GM19397 (cell line): Measurements from ENCODE around the gene OSBPL1A.

Experiments
- ATAC-seq: cut with Tn5 transposase; IDR thresholded peaks from one replicate; pipeline ENCODE4 v1.9.1; 2021; ENCODE audit warnings: mild to moderate bottlenecking, moderate library complexity; ENCODE audit not compliant: unreplicated experiment

The OSBPL1A gene

DNA sequence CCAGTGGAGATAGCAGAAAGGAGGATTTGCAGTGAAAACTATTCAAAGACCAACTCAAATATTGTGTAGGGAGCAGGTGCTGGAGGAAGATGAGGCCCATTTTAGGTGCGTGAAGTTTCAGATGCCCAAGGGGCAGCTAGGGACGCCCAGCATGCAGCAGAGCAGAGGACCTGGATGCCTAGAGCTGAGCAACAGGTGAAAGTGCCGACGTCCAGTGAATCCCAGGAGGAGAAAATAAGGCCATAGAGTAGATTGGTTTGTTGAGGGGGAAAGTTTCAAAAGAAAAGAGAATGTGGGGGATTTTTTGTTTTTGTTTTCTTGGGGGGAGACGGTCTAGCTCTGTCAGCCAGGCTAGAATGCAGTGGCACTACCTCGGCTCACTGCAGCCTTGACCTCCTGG, 53.1 kb downstream of the OSBPL1A start:
- ATAC-seq: no peak

DNA sequence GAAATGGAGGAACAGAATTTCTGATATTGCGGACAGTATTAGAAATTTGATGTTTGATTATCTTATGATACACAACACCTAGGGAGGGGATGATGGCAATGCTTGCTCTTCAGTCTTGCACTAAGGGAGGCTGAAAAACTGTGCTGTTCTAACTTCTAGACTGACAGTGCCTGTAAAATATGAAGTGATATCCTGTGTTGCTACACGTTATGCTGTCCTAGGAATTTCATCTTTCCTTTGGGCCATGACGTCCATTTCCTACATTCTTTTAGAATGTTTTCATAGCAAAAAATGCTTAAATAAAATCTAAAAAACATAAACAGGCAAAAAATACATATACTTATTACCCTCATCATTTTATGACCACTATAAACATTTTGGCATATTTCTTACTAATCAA, 55.3 kb downstream of the OSBPL1A start:
- ATAC-seq: no peak

DNA sequence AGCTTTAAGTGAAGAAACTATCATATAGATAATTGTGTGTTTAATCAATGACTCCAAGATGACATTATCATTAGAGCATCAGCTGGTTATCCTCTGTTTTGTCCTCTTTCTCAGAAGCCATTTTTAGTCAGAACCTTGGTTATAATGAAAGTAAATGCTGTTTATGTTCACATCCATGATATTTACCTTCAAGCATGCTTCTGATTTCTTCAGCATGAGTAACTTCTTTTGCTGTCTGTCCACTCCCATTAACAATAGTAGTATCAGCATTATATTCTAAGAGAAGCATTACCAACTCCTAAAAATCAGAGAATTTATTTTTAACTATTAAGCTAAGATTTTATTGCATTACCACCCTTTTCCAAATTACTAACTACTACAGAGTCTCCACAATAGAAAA, 56.3 kb downstream of the OSBPL1A start:
- ATAC-seq: no peak

DNA sequence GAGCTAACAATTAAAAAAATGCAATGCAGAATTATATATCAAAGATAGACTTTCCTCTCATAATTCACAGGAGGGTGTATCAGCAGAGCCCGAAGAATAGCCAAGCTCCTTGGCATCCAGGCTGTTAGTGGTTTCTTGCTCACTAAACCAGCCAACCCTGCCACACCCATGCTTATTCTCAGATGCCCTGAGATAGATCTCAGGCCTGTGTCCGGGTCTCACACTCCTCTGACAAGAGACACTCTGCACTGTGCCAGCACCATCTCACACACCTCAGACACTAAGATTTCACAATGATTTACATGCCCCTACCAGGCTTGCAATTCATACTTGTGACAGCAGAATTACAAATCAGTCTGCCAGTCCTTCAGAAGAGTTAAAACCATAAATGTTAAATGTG, 64.5 kb downstream of the OSBPL1A start:
- no peak for ATAC-seq

DNA sequence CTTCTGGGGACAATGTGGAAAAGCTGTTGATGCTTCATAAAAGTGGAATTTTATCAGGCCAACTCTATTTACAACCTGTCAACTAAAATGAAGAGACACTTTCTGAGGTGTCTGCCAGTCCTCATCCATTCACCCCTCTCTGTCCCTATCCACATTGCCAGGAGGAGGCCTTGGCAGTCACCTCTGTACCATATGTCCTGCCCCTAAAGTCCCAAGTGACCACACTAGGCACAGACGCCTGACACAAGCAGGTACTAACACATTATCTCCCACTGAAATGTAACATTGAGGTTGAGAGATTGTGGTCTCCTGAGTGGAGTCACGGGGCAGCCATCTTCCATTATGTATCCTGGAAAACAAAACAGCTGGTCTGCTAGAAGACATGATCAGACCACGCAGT, 71.4 kb downstream of the OSBPL1A start:
- ATAC-seq: no peak

DNA sequence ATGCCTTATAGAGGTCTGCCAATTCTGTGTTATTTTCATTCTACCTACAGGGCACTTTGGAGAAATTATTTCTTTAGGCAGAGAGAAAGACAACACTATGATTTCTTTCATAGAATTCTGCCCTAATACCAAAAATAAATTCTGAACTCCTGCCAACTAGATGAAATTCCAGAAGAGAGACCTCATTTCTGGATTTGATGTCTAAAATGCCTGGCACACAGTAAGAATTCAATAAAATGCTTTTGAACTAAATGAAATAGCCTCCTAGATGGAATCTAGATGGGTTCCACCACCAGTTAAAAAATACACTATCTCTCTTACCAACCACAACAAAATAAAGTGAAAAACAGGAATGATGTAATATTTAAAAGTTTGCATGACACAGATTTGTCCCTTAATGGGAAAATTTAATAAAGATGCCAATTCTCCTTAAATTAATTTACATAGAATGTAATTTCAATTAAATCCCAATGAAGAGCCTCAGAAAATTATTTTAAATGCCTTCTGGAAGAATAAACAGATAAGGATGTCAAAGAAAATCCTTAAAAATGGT, 75.0 kb downstream of the OSBPL1A start:
- ATAC-seq: no peak

DNA sequence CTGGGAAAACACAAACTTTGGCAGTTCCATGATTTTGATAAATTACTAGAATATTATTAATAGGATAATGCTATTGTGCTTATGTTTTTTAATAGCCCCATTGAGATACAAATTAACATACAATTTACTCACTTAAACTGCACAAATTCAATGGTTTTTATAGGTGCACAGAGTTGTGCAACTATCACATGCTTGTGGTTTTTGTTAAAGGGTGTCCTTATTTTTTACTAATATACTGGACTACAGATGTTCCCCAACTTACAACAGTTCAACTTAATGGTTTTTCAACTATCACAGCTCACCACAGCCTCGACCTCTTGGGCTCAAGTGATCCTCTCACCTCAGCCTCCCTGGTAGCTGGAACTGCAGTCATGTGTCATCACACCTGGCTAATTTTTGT, 76.6 kb downstream of the OSBPL1A start:
- no peak for ATAC-seq

DNA sequence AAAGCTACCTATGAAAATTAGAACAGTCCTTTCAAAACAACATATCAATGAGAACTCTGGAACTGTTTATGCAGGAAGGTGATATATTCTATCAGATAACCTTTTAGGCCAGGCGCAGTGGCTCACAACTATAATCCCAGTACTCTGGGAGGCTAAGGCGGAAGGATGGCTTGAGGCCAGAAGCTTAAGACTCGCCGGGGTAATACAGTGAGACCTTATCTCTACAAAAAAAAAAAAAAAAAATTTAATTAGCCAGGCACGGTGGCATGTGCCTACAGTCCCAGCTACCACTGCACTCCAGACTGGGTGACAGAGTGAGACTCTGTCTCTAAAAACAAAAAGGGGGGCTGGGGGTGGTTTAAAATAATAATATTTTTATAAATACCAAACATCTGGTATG, 77.9 kb downstream of the OSBPL1A start:
- no peak for ATAC-seq

DNA sequence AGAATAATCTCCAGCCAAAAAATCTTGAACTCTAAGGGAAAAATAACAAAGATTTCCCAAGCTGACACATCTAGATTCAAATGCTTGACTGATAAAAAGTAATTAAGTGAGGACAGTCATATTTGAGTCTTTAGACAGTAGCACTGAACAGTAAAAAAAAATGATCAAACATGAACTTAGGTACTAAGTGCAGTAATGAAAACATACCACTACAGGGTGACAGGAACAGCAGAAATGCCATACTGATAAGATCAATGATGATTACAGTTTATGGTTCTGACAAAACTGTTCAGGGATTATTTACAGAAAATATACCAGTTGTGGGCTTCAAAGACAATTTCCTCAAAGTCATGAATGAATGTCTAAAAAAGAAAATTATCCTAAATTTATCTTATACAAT, 80.3 kb downstream of the OSBPL1A start:
- ATAC-seq: no peak

DNA sequence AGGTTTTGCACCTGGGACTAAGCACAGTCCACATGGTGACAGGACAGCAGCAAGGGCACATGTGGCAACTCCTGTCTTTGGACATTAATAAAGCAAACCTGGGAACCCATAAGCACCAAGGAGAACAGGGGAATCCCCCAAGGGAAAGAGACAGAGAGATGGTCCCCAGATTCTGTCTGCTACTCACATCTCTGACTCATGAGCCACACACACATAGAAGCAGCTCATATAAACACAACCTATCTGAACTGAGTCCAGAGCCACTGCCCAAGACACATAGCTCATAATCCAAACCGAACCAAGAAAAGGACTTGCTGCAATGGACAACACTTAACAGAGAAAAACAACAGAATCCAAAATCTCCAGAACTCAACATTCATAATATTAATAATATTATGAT, 82.5 kb downstream of the OSBPL1A start:
- ATAC-seq: no peak

DNA sequence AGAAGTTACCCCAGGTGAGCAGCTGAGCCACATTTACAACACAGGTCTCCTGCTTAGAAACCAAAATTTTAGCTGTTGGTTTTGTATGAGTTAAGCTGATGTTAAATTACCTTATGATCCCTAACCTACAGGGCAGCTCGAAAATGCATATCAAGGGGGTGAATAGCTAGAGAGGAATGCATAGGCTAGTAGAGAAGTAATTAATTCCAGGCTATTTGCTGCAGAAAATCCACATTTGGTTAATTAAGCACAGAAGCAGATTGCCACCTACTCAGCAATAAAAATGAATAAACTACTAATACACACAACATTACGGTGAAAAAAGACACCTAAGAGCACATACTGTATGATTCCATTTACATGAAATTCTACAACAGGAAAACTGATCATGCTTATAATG, 91.4 kb downstream of the OSBPL1A start:
- no peak for ATAC-seq

DNA sequence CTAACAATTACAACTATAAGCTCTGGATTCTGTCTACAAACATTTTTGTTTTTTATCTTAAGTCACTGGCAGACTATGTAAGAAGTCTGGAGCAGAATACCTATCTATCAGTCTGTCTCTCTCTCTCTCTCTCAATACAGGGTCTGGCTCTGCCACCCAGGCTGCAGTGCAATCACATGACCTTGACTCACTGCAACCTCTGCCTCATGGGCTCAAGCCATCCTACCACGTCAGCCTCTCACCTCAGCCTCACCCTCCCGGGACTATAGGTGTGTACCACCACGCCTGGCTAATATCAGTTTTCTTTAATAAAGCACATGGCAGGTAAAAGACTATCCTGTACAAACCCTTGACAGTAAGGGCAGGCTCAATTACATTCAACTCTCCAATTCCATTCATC, 96.9 kb downstream of the OSBPL1A start:
- no peak for ATAC-seq

DNA sequence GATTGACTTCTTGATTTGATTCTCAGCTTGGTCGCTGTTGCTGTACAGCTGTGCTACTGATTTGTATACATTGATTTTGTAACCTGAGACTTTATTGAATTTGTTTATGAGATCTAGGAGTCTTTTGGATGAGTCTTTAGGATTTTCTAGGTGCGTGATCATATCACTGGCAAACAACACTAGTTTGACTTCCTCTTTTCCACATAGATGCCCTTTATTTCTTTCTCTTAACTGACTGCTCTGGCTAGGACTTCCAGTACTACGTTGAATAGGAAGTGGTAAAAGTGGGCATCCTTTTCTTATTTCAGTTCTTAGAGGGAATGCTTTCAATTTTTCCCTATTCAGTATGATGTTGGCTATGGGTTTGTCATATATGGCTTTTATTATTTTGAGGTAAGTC, 101.3 kb downstream of the OSBPL1A start:
- ATAC-seq: no peak

DNA sequence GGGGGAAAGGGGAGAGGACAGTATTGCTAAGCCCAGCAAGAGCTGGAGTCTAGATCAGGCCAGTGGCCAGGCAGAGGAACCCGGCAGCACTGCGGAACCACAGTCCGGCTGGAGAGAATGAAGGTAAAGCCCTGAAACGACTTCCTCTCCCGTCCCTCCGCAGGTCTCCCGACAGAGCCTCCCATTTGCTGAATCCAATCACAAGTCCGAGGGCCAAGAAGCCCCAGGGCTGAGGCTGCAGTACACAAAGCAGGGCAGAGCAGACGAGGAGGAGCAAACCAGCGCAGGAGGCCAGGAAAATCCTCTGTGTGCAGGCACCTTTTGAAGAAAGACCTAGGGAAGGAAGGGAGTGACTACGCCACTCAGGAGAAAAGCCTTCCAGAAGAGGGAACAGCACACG, 104.4 kb downstream of the OSBPL1A start:
- no peak for ATAC-seq

DNA sequence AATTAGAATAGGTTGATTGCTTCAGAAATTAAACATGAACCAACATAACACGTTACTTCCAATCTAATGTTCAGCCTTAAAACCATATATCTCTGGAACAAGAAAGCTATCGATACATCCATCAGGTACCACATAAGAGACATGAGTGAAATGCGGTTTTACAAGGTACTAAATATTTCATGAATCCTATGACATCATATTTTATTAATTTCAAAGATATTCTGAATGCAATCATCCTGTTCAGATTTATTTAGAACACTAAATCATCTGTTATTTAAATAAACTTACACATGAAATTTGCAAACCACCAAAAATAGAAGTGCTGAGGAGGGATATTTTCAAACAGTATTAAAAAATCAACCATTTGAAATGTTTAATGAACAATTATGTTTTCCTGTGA, 119.0 kb downstream of the OSBPL1A start:
- no peak for ATAC-seq

DNA sequence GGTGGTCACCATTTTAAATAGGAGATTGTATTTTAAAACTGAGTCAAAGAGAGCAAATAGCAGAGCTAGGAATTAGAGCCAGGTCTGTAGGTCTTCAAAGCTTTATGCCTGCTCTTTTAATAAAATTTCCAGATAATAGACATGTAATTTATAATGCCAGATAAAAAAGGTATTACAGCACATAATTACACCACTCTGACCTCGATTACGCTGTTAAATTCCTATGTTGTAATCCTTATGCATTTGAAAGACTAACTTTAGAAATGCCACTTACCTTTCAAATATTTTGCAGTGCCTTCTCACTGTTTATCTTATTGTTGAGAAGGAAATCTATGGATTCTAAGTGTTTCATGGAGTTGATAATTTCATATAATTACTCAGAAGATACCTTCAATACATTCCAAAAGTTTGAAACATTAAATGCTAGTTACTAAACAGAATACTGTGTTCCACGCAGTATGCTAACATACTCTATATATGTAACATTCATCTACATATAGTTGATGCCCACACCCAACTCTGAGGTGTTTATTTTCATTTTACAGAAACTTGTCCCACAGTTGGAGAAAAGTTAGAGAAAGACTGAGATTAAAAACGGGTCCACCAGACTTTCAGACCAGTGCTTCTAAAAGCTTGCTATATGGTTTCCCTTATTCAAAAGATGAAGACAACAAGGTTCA, 120.0 kb downstream of the OSBPL1A start:
- ATAC-seq: no peak

DNA sequence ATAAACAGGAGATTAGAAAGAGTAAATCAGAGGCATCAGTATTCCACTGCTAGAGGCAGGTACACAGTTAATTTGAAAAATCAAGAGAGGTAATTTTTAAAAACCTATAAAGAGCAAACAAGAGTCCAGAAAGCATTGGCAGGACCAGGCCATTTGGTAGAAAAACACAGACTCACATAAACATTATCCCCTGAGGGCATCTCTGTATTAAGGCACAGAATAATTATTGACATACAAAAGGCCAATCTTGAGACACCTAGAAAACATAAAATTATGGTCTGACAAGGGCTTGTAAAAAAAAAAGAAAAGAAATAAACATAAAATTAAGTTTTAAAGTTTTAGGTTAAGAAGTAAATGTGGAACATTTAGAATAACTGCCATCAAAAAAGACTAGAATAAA, 120.6 kb downstream of the OSBPL1A start:
- ATAC-seq: no peak

DNA sequence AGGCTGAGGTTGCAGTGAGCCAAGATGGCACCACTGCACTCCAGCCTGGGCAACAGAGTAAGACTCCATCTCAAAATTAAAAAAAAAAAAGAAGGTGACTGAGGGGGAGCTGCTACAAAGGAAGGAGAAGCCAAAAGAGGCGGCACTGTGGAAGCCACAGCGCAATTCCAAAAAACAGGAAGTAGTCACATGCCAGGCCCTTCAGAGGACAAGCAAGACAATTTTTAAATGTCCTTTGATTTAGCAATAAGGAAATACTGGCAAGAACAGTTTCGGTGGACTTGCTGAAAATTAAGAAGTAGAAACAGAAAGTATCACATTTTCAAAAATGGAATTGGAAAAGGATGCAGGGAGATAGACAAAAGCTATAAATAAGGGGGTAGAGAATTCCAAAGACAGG, 122.8 kb downstream of the OSBPL1A start:
- no peak for ATAC-seq

DNA sequence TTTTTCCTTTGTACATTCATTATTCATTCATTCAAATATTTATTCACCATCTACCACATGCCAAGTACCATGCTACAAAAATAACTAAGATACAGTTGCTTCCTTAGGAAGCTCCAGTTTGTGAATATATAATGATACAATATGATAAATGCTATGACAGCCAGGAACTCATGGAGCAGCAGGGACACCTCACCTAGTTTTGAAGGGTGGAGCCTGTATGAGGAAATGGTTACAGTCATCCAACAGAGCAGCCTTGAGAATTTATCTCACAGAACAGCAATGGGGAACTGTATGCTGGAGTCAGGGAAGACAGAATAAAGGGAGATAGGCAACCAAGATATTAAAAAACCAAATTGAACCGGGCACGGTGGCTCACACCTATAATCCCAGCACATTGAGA, 124.0 kb downstream of the OSBPL1A start:
- ATAC-seq: no peak

DNA sequence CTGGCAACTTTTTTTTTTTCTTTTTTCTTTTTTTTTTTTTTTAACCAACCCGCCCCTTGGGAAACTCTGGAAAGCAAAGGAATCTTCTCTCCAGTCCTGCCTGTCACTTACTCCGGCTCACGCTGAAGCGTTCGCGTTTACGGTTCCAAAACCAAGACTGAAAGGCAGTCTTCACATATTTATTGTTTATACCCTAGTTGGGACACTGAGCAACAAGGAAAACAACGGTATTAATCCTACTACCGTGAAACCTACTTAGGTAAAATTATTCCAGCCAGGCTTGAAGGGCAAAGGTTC, 125.4 kb downstream of the OSBPL1A start:
- ATAC-seq: no peak

DNA sequence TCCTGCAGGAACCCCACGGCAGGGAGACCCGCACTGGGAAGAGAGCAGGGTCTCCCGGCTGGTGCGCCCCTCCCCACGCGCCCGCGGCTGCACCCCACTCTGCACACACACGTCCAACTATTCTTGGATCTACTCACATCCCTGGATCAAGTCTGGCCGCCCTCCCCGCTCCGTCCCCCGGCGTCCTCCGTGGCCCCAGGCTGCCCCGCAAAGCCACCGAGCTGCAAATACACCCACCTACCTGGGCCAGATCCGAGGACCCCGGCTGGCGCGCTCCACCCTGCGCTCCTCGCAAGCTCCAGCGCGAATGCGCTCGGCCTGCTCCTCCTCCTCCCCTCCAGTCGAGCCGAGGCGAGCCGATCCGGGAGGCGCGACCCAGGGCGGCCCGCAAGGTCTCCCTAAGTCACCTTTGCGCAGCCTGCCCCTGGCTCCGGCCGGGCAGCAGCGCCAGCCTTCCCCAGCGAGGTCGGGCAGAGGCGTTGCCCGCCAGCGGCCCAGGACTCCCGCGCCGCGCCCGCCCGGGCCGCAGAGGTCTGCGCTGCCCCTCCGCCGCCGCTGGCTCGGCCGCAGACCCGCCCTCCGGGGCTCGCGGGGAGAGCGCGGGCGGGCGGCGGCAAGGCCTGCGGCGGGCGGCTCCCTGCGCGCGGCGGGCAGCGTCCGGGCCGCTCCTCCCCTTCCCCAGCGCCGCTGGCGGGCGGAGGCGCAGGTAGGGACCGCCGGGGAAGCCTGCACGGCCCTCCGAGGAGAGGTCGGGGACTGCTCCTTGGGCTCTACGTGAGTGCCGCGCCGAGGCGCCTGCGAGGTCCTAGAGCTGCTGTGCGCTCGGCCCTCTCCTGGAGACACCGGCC, 126.0 kb downstream of the OSBPL1A start:
- no peak for ATAC-seq

DNA sequence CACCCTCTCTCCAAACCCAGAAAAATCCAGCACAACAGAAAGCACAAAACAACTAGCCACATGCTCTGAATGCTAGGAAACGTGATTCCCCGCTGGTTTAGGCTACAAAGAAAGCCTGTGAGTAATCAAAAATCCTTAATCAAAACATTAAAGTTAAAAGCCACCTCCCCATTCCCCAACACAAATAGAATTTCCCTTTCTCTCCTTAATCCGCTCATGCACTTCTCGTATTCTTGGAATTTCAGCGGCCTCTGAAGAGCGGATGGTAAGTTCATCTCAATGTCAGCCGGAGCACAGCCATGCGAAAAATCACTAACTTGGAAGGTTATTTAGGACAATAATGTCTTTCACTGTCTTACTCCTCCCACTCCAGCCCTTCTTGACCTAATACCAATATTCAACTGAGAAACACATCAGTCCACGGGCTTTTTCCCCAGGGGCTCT, 126.7 kb downstream of the OSBPL1A start:
- ATAC-seq: no peak
